ENCODE measurements around the gene MAP3K1.

The MAP3K1 gene

DNA sequence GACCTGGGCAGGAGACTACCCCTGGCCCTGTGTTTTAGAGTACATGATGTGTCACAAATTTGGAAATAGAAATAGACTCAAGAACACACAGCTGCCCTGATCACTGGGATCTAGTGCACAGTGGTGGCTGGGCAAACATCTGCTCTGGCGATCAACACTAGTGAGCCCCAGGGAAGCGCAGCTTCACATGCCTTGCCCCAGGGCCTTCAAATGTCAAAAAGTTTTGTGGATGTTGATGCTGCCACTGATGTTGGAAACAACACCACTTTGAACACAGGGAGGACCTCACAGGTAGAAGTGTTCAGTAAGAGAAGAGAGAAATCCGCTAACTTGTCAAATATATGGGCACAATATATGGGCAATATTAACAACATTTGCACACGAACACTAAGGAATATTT lies 7.1 kb upstream of the MAP3K1 start:
- no peaks in the 10 kb centered on the region for H3K27me3 ChIP-seq (ENCODE audit: insufficient read depth, poor library complexity, severe bottlenecking)
- no peaks in the 10 kb centered on the region for H3K9me3 ChIP-seq (ENCODE audit: severe bottlenecking)
- no peaks in the 10 kb centered on the region for H3K4me1 ChIP-seq (ENCODE audit: insufficient read depth, poor library complexity, severe bottlenecking)
- no peak overlapping the region for H3K27ac ChIP-seq (ENCODE audit: poor library complexity, severe bottlenecking)
- no peak overlapping the region for H3K4me3 ChIP-seq (ENCODE audit: severe bottlenecking)
- DNase-seq (ENCODE audit: low spot score) = no peak
- no peak for TF ChIP-seq CTCF (IDR thresholded peaks at IDR 0.05; ENCODE audit: poor library complexity, severe bottlenecking)
- H3K36me3 ChIP-seq (ENCODE audit: low read depth) = no peaks in the 10 kb centered on the region
- ATAC-seq (ENCODE audit: low read depth) = no peak

DNA sequence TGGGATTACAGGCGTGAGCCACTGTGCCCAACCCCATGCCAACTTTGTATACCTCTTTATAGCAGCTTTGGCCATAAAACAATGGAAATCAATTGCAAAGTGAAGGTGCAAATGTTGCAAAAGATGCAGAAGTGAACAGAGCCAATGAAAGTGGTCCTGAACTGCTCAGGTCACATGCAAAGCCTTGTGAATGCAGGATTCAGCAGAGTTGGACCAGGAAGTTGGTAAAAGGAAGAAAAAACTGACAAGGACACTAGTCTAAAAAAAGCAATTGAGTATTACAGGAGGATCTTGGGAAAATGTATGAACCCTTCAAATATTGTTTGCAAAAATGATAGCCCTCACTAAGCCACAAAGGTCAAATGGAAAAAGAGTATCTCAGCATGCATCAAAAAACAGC lies 4.5 kb upstream of the MAP3K1 start:
- DNase-seq (ENCODE audit: low spot score) (no peak), ATAC-seq (ENCODE audit: low read depth) (no peak)
- Histone ChIP-seq H3K27ac (ENCODE audit: poor library complexity, severe bottlenecking) (no peak overlapping the region), H3K27me3 (ENCODE audit: insufficient read depth, poor library complexity, severe bottlenecking) (no peaks in the 10 kb centered on the region), H3K4me3 (ENCODE audit: severe bottlenecking) (no peak overlapping the region), H3K4me1 (ENCODE audit: insufficient read depth, poor library complexity, severe bottlenecking) (no peaks in the 10 kb centered on the region), H3K9me3 (ENCODE audit: severe bottlenecking) (no peaks in the 10 kb centered on the region), H3K36me3 (ENCODE audit: low read depth) (no peaks in the 10 kb centered on the region)
- TF ChIP-seq CTCF (IDR thresholded peaks at IDR 0.05; ENCODE audit: poor library complexity, severe bottlenecking) = no peak

DNA sequence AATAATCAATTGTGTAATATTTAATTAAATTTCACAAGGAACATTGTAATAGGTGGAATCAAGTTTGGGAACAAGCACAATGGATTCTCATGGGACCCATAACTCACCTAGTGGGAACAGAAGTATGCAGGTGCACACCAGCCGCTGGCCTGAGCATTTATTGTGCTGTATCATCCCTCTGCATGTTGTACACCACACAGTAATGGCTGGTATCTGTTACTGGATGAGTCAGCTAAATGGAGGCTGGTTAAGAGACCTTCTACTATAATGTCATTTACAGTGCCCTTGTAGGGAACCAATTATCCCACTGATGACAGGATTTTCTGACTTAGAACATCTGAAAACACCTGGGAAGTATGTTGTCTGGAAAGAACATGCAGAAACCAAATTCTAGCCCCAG lies 3.2 kb upstream of the MAP3K1 start:
- Histone ChIP-seq H3K36me3 (ENCODE audit: low read depth) (no peaks in the 10 kb centered on the region), H3K9me3 (ENCODE audit: severe bottlenecking) (no peaks in the 10 kb centered on the region), H3K27me3 (ENCODE audit: insufficient read depth, poor library complexity, severe bottlenecking) (no peaks in the 10 kb centered on the region), H3K4me3 (ENCODE audit: severe bottlenecking) (no peak overlapping the region), H3K4me1 (ENCODE audit: insufficient read depth, poor library complexity, severe bottlenecking) (no peaks in the 10 kb centered on the region), H3K27ac (ENCODE audit: poor library complexity, severe bottlenecking) (no peak overlapping the region)
- ATAC-seq (ENCODE audit: low read depth) = no peak
- no peak for DNase-seq (ENCODE audit: low spot score)
- TF ChIP-seq CTCF (IDR thresholded peaks at IDR 0.05; ENCODE audit: poor library complexity, severe bottlenecking) = no peak

GRCh38 chr5:56813302-56813701 lies 2.0 kb upstream of the MAP3K1 start:
- H3K4me3 ChIP-seq (ENCODE audit: severe bottlenecking) = no peak overlapping the region
- no peak overlapping the region for H3K27ac ChIP-seq (ENCODE audit: poor library complexity, severe bottlenecking)
- H3K36me3 ChIP-seq (ENCODE audit: low read depth) = no peaks in the 10 kb centered on the region
- H3K9me3 ChIP-seq (ENCODE audit: severe bottlenecking) = no peaks in the 10 kb centered on the region
- DNase-seq (ENCODE audit: low spot score) (no peak), ATAC-seq (ENCODE audit: low read depth) (no peak)
- no peaks in the 10 kb centered on the region for H3K27me3 ChIP-seq (ENCODE audit: insufficient read depth, poor library complexity, severe bottlenecking)
- H3K4me1 ChIP-seq (ENCODE audit: insufficient read depth, poor library complexity, severe bottlenecking) = peaks cover 9% of the 10 kb centered on the region
- TF ChIP-seq CTCF (IDR thresholded peaks at IDR 0.05; ENCODE audit: poor library complexity, severe bottlenecking) = no peak

- H3K27me3 ChIP-seq (ENCODE audit: insufficient read depth, poor library complexity, severe bottlenecking) = no peaks in the 10 kb centered on the region
- H3K9me3 ChIP-seq (ENCODE audit: severe bottlenecking) = no peaks in the 10 kb centered on the region
- TF ChIP-seq CTCF (IDR thresholded peaks at IDR 0.05; ENCODE audit: poor library complexity, severe bottlenecking) = no peak
- H3K4me1 ChIP-seq (ENCODE audit: insufficient read depth, poor library complexity, severe bottlenecking) = peaks cover 16% of the 10 kb centered on the region
- ATAC-seq (ENCODE audit: low read depth) = peak; percentile 3; the same call in 1 of the 3 replicates
- H3K4me3 ChIP-seq (ENCODE audit: severe bottlenecking) = peak overlapping the region; percentile 97
- DNase-seq (ENCODE audit: low spot score) = no peak
- H3K36me3 ChIP-seq (ENCODE audit: low read depth) = no peaks in the 10 kb centered on the region
- H3K27ac ChIP-seq (ENCODE audit: poor library complexity, severe bottlenecking) = peak overlapping the region; percentile 63
Measured at GRCh38 chr5:56814361-56814962, 887 bp upstream of the MAP3K1 start.

Measured in RWPE2 (cell line).